Stimulated activated CD8-positive, alpha-beta memory T cell treated with anti-CD3 and anti-CD28 coated beads, Interleukin-4, amount 100 ng/mL, for 4 hours (primary cell): ENCODE results near the gene CDON.
"Not testable (repeated sequence)": the region's sequence is repeated elsewhere in the genome, so short reads cannot be mapped to it uniquely, and the experiment has no call there.

Experiments used
- DNase-seq, 2 donors: peaks; one replicate each; pipeline ENCODE4 v3.0.0-alpha.2; 2020; ENCODE audit warnings: low read depth in 2 of 2, low spot score in 1 of 2

The CDON gene

DNA sequence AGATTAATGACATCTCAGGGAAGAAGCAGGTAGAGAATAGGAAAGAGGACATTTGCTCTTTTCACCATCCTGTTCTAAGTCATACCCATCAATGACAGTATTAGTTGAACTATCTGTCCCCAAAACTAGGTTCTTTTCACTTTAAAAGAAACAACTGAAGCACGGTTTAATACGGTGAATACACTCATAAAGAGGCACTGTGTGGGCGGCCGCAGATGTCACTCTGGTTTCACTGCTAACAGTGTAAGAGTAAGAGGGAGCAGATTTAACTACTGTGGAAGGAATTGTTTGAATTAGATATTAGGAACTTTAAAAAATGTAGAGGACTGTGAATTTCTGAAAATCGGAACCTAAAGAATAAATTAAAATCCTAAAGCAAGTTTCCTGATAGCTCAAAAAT is 67.4 kb downstream of the CDON start:
- DNase-seq = no peak

DNA sequence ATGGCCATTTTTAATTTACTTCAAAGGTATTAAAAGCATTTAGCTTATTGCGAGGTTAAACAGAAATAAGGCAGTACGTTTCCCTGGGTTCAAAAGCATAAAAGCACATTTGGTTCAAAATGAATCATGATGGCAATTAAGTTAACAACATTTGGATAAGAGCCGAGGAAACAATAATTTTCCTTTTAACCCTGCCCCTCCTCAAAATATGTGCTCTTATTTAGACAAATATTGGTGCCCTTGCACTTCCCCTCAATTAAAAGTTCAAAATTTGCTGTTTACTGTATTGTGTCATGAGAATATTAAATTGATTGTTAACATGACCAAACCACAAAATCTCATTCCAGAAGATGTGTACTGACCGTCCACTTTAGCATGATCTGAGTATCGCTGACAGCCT is 68.2 kb downstream of the CDON start:
- no peak for DNase-seq

- DNase-seq = no peak
These were observed 69.8 kb downstream of the CDON start for GRCh38 chr11:125992893-125993292.

- DNase-seq = no peak
These were observed 72.4 kb downstream of the CDON start for GRCh38 chr11:125990244-125990643.

DNA sequence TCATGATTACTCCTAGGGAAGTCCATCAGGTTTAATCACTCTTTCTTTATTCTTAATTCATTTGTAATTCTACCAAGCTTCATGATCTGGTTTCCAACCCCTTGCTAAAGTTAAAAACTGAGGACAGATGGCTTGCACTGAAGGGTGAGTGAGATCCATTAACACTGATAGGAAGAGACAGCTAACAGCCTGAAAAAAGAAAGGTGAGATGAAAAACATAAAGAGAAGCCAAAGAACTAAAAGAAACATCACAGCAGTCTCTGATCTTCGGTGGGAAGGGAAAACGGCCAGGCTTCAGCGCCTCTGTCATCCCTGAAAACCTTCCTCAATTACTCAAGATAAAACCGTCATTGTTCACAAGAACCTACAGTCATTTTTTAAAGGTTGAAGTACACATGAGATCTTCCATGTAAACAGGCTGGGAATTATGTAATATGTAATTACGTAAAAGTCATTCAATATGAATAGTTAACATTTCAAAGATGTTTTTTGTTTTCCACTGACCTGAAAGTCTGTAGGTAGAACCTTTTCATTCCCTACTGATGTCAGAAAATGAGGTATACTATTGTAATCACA is 75.5 kb downstream of the CDON start:
- DNase-seq = no peak

GRCh38 chr11:125985956-125986355 is 76.7 kb downstream of the CDON start:
- DNase-seq = not testable (repeated sequence)

DNA sequence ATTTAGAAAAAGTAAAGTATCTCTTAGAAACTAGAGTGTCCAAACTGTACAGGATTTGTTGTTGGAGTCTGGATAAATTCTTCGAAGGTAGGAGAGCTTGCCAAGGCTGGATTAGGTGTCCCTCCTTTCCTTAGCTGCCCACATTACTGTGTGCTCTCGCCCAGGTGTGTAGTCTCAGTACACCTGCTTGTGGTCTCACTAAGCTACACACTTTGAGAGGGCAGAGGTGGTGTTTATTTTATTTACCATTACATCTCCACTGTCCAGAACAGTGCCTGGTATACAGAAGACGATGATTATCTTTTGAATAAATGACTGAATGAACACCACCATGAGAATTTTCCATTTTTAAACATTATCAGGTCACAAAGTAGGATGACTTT is 80.3 kb downstream of the CDON start:
- no peak for DNase-seq

- DNase-seq = no peak
These were observed 82.2 kb downstream of the CDON start for GRCh38 chr11:125980436-125980835.

GRCh38 chr11:125979511-125979910 is 83.2 kb downstream of the CDON start:
- no peak for DNase-seq

GRCh38 chr11:125978778-125979407 is 83.8 kb downstream of the CDON start:
- no peak for DNase-seq

DNA sequence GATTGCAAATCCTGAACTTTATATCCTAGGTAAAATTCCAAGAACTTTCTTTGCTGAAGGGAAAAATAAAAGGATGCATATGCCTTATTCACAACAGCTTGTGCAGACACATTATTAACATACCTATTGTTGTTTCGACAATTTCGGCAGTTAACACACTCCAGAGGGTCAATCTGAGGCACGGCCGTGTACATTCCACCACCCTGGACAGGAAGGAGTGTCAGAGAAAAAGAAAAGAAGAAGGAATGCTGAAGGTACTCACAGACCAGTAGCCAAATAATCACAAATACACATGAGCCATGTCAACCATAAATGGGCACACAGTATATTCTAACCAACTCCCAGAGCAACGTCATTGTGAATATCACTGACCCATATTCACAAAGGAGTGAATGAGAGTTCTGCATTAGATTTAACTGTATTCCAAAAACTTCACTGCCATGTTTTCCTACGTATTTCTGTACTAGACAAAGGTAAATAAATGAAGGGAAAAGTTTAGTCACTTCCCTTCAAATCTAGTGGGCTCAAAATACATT is 84.4 kb downstream of the CDON start:
- DNase-seq = no peak

DNA sequence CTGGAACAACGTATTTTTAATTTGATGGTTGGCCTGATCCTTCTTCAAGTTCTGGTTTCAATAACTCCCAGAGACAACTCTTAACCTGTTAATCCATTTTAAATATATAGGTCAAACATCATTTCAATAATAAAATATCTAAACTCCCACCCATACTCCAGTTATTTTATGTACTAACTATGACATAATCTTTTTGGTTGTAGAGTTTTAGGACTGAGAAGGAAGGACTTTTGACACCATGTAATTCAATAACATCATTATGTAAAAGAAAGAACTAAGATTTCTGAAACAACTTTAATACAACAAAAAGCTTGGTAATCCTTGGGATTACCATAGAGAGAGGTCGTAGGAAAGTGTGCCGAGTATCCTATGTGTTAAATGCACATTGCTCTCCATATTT is 85.3 kb downstream of the CDON start:
- DNase-seq = no peak

DNA sequence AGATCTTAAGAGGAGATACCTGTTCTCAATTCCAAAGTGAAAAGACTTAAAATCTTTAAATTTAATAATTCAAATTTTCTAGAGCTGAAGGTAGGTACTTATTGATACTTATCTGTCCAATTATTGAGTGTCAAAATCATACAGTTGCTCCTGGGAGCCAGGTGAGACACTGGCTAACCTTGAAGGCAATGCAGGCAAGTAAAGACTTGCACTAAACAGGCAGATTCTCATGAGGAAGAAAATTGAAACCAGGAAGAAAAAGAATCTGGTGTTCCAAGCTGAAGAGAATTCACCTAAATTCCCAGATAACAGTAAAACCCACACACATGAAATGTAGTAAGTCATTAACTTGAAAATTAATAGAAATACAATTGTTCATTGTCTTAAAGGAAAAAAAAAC is 86.5 kb downstream of the CDON start:
- DNase-seq = no peak

DNA sequence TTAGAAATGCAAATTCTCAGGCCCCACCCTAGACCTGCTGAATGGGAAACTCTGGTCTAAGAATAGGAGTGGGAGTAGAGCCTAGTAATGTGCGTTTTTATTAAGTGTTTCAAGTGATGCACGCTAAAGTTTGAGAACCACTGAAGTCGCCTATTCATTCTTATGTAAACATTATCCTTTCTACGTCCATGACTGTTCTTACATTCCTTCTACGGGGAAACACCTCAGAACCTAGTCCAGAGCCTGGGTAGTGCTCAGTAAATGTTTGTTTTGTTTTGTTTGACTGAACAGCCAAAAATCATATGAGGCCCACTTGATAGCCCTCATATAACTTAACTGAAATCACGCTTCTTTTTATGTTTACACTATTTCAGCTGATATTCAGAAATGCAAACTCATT is 87.0 kb downstream of the CDON start:
- no peak for DNase-seq

- DNase-seq = no peak
These were observed 88.4 kb downstream of the CDON start for GRCh38 chr11:125974284-125974683.

DNA sequence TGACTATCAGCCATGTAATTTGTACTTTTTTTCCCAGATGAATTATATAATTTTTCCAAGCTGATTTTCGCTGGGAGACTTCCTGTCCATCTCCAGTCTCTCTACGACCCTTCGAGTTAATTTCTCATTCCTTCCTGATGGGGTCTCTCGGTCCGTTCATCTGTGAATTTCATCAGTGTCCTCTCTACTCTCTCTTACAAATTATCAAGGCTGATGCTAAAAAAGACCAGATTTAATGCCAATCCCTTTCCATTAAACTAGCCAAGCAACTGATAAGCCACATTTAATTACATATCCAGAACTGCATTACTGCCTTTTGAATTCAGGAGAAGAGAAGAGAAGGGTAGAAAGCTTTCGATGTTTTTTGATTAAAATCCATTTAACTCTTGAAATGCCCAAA is 91.0 kb downstream of the CDON start:
- no peak for DNase-seq

- no peak for DNase-seq
These were observed 94.3 kb downstream of the CDON start for GRCh38 chr11:125968354-125968753.

DNA sequence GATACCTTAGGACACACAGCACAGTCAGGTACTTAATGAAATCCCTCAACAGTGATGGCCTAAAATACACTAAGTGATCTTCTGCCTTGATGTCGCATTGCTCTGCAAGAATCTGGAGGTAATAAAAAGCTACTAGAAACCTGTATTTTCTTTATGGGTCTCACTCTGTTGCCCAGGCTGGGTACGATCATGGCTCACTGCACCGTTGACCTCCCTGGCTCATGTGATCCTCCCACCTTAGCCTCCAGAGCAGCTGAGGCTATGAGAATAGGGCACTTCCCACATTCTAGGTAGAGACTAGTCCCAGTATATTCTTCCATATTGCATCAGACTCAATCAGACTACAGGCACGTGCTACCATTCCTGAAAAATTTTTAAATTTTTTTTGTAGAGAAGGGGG is 95.2 kb downstream of the CDON start:
- DNase-seq = no peak

DNA sequence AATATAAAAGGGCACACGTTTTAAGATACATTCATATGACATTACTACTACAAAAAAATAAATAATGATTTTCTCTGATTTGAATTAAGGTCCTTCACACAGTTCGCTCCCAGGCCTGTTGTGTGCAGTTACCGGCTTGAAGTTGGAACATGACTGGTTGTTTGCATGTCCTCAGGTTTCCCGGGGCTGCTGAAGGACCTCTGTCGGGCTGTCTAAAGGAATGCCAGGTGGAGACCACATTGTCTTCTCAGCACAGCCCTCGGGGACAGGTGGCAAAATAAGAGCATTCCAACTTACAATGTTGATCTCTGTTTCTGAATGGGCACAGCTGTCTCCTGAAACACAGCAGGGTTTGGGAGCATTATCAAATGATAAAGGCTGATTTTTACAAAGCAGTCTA is 101.9 kb downstream of the CDON start:
- no peak for DNase-seq

DNA sequence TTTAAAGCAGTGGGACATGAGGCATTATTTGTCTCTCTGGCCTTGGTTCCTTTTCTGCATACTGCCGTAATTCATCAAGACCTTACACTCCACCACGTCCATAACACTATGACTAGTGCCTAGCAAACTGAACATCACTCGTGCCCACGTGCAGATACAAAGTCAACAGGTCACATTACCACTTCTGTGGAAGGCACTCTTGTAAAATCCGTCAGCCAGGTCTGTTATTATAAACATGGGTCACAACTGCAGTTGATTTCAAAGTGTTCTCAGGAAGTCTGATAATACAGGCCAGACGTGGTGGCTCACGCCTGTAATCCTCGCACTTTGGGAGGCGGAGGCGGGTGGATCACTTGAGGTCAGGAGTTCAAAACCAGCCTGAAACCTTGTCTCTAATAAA is 102.7 kb downstream of the CDON start:
- no peak for DNase-seq

DNA sequence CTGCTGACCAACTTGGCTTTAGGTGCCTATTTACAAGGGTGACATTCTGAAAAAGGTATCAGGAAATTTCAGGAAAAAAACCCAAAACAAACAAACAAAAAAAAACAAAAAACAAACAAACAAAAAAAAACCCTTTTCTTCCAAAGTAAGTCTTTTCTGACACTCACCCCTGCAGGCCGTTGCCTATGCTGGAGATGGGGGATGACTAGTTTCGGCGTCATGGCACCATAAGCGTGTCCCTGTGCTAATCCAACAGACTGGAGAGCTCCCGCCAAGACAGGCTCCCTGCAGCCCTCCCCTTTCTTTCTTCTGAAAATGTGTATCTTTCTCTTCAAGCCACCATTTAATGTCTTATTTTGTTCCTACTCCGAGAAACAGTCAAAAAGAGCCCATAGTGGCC is 103.2 kb downstream of the CDON start:
- no peak for DNase-seq

GRCh38 chr11:125958872-125959400 is 103.7 kb downstream of the CDON start:
- DNase-seq = no peak
